BJ (cell line): ENCODE results near the gene ANKRD34A. TPM values are rescaled to one million over a fixed set of nuclear protein-coding genes. Genes with fewer than 3 reads are reported as not detected.

Experiments
- CTCF ChIA-PET: fragments of 350-600 bp; formaldehyde crosslinking; extraction: SDS; loops from one replicate; lab custom pipeline; 2021; ENCODE audit warnings: antibody characterized with exemption, inconsistent platforms; lab: Yijun Ruan, JAX
- POLR2A ChIA-PET: fragments of 300-600 bp; sonication (Branson Sonifier 250); formaldehyde crosslinking; extraction: SDS; loops from one replicate; lab custom pipeline; 2021; ENCODE audit warnings: antibody characterized with exemption; lab: Charles Lee
- DNase-seq: peaks from one replicate; pipeline ENCODE4 v3.0.0-alpha.2; 2011; ENCODE audit warnings: low read depth
- H3K27me3 ChIP-seq: 2 replicates; pipeline ENCODE4 v1.6.0; 2011; ENCODE audit warnings: low read length; ENCODE audit not compliant: control insufficient read depth, insufficient read depth
- H3K36me3 ChIP-seq: 2 replicates; pipeline ENCODE4 v1.5.1; 2011; ENCODE audit warnings: low read length; ENCODE audit not compliant: control insufficient read depth, insufficient read depth
- H3K4me3 ChIP-seq: 2 replicates; pipeline ENCODE4 v1.5.1; 2011; ENCODE audit warnings: low read depth, mild to moderate bottlenecking, control low read depth, low read length
- polyA plus RNA-seq: library from polyadenylated mRNA; depleted of rRNA; stranded (reverse); fragments of >200 nt; gene quantifications from 2 replicates; pipeline ENCODE4 v1.2.3, GENCODE V29; 2011; rRNA removed
- TF ChIP-seq, protein P1 (sequence below): IDR thresholded peaks from 2 replicates; pipeline ENCODE4 v1.5.1; 2011; ENCODE audit warnings: low read depth, mild to moderate bottlenecking, control low read depth, inconsistent platforms, low read length, moderate library complexity; ENCODE audit not compliant: insufficient read depth

The ANKRD34A gene
- polyA plus RNA-seq, 1 experiment = 1.3 TPM

DNA sequence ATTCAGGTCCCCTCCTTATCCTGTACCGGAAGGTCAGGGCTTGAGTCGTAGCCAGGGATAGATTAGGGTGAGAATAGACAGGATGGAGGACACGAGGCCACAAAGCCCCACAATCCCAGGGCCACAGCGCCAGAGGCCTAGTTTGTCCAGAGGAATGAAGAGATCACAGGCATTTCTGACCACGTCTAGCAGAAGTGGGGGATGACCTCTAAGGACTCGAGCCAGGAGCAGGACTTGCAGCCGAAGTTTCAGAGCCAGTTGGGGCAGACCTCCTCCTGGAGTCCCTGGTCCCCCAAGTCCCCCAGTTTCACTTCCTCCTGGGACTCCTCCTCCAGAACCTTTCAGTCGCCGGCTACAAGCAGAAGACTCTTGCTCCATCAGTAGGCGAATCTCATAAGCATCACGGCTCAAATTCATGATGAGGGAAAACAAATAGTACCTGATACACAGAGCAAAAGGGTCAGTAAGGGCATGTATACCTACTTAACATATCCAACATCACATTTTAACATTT lies 52.2 kb downstream of the ANKRD34A start:
- Histone ChIP-seq H3K36me3 (peaks cover 2% of the 10 kb centered on the region), H3K27me3 (no peaks in the 10 kb centered on the region), H3K4me3 (no peak overlapping the region)
- ChIA-PET CTCF (interaction anchor here (1.7 to 8.4 kb wide), 4 partner anchors 19 to 87 kb away, joined by 4 to 193 read pairs (median 36); partner anchors contain the start of gene NUDT17), POLR2A (no interaction called here)
- TF ChIP-seq, protein P1, sequence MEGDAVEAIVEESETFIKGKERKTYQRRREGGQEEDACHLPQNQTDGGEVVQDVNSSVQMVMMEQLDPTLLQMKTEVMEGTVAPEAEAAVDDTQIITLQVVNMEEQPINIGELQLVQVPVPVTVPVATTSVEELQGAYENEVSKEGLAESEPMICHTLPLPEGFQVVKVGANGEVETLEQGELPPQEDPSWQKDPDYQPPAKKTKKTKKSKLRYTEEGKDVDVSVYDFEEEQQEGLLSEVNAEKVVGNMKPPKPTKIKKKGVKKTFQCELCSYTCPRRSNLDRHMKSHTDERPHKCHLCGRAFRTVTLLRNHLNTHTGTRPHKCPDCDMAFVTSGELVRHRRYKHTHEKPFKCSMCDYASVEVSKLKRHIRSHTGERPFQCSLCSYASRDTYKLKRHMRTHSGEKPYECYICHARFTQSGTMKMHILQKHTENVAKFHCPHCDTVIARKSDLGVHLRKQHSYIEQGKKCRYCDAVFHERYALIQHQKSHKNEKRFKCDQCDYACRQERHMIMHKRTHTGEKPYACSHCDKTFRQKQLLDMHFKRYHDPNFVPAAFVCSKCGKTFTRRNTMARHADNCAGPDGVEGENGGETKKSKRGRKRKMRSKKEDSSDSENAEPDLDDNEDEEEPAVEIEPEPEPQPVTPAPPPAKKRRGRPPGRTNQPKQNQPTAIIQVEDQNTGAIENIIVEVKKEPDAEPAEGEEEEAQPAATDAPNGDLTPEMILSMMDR = no peak
- no peak for DNase-seq

Other genes with a start within 250 kb of the ANKRD34A start
- gene CD160, start 245.1 kb downstream of the ANKRD34A start, polyA plus RNA-seq = not detected in 2 replicates
- gene RNF115, start 140.5 kb downstream of the ANKRD34A start, polyA plus RNA-seq = 13.4 and 18.3 TPM in 2 replicates
- gene POLR3C, start 140.4 kb downstream of the ANKRD34A start, polyA plus RNA-seq = 56.7 and 58.5 TPM in 2 replicates
- gene NUDT17, start 118.9 kb downstream of the ANKRD34A start, polyA plus RNA-seq = 4.3 and 4.5 TPM in 2 replicates
- 30.0 and 38.0 TPM in 2 replicates for gene PIAS3, start 105.5 kb downstream of the ANKRD34A start, polyA plus RNA-seq
- 1.4 and 1.5 TPM in 2 replicates for gene ANKRD35, start 78.7 kb downstream of the ANKRD34A start, polyA plus RNA-seq
- 0.63 and 0.82 TPM in 2 replicates for gene ITGA10, start 54.5 kb downstream of the ANKRD34A start, polyA plus RNA-seq
- 34.9 and 46.4 TPM in 2 replicates for gene PEX11B, start 45.9 kb downstream of the ANKRD34A start, polyA plus RNA-seq
- gene RBM8A, start 37.1 kb downstream of the ANKRD34A start, polyA plus RNA-seq = 71.2 and 135 TPM in 2 replicates
- gene LIX1L, start 6.6 kb downstream of the ANKRD34A start, polyA plus RNA-seq = 35.1 and 42.1 TPM in 2 replicates
- gene POLR3GL, start 115 bp upstream of the ANKRD34A start, polyA plus RNA-seq = 13.2 and 19.2 TPM in 2 replicates
- 212 and 258 TPM in 2 replicates for gene TXNIP, start 32.0 kb upstream of the ANKRD34A start, polyA plus RNA-seq
- not detected in 2 replicates for gene HJV, start 57.2 kb upstream of the ANKRD34A start, polyA plus RNA-seq
- gene NBPF10, start 180.2 kb upstream of the ANKRD34A start, polyA plus RNA-seq = 0.77 and 1.0 TPM in 2 replicates